ENCODE data around the gene THUMPD2.

DNA sequence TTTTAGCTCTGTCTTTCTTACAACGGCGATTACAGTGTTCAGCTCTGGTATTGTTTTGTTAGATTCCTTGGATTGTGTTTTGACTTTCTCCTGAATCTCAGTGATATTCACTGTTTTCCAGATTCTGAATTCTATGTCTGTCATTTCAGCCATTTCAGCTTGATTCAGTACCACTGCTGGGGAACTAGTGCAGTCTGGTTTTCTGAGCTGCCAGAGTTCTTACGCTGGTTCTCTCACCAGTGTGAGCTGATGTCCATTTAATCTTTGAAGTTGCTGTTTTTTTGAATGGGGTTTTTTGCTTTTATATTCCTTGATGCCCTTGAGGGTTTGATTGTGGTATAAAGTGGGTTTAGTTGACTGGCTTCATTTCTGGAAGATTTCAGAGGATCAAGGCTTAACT is 37.4 kb upstream of the THUMPD2 start:
- TF ChIP-seq, protein P1, sequence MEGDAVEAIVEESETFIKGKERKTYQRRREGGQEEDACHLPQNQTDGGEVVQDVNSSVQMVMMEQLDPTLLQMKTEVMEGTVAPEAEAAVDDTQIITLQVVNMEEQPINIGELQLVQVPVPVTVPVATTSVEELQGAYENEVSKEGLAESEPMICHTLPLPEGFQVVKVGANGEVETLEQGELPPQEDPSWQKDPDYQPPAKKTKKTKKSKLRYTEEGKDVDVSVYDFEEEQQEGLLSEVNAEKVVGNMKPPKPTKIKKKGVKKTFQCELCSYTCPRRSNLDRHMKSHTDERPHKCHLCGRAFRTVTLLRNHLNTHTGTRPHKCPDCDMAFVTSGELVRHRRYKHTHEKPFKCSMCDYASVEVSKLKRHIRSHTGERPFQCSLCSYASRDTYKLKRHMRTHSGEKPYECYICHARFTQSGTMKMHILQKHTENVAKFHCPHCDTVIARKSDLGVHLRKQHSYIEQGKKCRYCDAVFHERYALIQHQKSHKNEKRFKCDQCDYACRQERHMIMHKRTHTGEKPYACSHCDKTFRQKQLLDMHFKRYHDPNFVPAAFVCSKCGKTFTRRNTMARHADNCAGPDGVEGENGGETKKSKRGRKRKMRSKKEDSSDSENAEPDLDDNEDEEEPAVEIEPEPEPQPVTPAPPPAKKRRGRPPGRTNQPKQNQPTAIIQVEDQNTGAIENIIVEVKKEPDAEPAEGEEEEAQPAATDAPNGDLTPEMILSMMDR (conservative IDR thresholded peaks at IDR 0.05 in 1 of 2, IDR thresholded peaks at IDR 0.05 in 1 of 2; ENCODE audit: extremely low read depth in 1 of 2, insufficient read depth in 1 of 2, low read depth in 1 of 2, low read length in 2 of 2), result no peak
- TF ChIP-seq EZH2 (IDR thresholded peaks at IDR 0.05; ENCODE audit: borderline replicate concordance, low read length), result no peak

Measured in mammary epithelial cell (primary cell).